NCI-H2196 (cell line): ENCODE measurements around the gene MAN2B2.
A peak's percentile ranks its signal among the peaks of the same experiment; 100 is the strongest.

Experiments used
- DNase-seq: peaks from one replicate; lab custom pipeline; 2025; ENCODE audit not compliant: unreplicated experiment; lab: John Stamatoyannopoulos, UW

The MAN2B2 gene

DNA sequence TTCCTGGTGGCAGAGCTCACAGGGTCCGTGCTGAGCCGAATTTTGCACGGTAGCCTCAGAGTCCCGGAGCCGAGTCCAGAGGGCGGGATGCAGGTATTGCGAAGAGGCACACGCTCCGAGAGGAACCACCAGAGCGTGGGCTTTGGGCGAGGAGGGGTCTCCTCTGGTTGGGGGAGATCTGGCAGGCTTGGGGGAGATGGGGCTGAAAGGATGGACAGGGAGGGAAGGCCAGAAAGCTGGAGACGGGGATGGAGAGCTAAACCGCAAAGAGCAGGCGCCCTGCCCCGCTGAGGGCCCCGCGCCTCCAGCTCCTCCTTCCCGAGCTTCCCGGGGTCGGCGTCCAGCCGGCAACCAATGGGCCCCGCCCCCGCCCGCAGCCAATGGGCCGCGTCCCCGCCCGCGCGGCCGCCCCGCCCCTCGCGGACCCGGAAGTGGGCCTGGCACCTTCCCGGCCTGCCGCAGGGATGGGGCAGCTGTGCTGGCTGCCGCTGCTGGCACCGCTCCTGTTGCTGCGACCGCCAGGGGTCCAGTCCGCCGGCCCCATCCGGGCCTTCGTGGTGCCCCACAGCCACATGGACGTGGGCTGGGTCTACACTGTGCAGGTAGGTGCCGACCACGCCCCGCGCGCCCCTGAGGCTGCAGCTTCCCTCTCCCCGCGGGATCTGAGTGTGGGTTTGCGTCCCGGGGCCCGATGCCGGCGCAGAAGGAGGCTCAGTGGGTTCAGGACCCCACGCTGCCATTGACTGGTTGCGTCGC, at the start of gene MAN2B2:
TSS of gene MAN2B2 (plus strand) at position 443 of the 756 bp plus-strand sequence. CDS start at position 465, 22 bp downstream.
- DNase-seq: peak; percentile 87

GRCh38 chr4:6525474-6525873, 49.5 kb upstream of the MAN2B2 start:
- DNase-seq: no peak

GRCh38 chr4:6526156-6526555, 48.8 kb upstream of the MAN2B2 start:
- no peak for DNase-seq

GRCh38 chr4:6526671-6527091, 48.3 kb upstream of the MAN2B2 start:
- no peak for DNase-seq

GRCh38 chr4:6527259-6527658, 47.7 kb upstream of the MAN2B2 start:
- no peak for DNase-seq

DNA sequence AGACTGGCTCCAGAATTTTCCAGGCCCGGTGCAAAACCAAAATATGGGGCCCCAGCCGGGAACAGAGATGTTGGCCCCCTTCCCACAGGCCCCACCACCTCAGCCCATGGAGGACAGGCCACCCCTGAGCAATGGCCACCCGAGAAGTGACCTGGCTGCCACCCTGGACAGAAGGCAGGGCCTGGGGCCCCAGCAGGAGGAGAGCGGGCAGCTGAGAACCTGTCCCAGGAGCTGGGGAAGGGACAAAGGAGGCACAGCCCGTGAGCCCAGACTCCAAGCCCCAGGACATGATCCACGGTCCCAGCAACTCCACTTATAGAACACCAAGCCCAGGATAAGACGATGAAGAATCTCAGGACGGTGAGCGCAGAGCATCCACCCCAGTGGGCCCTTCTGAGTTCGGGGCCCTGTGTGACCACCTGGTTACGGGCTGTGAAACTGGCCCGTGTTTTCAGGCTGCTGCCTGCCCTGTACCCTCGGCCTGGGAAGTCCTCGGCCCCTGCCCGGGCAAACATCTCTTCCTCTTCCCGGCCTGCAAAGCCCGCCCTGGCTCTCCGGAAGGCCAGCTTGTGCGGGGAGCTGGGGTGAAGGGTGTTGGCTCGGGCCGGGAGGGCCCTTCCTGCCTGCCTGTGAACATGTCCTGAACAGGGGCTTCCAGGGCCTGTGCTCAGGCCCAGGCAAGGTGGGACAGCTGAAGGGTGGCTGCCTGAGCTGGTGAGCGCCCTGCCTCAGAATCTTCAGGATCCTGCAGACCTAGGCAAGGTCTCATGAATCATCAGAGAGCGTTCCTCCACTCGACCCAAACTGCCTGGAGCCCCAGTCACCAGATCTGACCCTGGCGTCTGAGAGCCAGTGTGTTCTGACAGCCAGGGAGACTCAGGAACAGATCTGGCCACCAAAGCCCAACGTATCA, 47.0 kb upstream of the MAN2B2 start:
- no peak for DNase-seq

DNA sequence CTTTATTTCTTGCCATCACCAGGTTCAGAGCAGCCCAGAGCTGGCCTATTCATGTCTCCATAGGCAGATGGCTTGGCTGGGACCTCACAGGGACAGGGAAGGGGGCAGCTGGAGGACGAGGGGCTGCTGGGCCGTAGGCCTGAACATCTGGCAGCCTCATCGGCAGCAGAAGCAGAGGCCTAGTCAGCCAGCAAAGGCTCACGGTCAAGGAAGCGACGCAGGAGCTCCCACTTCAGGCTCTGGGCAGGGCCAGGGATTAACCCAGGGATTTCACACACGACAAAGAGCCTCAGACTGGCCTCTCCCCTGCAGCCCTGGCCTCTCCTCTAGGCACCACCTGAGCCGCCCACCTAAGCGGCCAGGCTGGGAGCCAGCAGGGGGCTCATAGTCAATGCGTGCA, 46.0 kb upstream of the MAN2B2 start:
- no peak for DNase-seq

DNA sequence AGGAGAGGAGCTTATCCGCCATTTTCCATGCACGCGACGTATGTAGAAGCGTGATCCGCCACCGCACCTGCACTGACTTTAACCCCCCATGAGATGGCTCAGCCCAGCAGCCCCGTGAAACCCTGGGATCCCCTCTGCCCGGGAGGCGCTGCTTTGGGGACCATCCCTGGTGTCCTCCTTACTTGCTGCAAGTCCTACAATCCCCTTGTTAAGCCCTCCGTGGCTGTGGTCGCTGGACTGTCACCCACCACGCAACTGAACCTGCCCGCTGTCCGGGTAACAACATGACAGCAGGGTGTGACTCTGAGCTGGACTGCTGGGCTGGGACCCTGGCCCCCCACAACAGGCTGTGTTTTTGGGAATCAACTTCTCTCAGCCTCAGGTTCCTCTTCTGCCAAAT, 44.7 kb upstream of the MAN2B2 start:
- no peak for DNase-seq

GRCh38 chr4:6530964-6531363, 44.0 kb upstream of the MAN2B2 start:
- no peak for DNase-seq

- DNase-seq: no peak
Measured at GRCh38 chr4:6532102-6532501, 42.9 kb upstream of the MAN2B2 start.

DNA sequence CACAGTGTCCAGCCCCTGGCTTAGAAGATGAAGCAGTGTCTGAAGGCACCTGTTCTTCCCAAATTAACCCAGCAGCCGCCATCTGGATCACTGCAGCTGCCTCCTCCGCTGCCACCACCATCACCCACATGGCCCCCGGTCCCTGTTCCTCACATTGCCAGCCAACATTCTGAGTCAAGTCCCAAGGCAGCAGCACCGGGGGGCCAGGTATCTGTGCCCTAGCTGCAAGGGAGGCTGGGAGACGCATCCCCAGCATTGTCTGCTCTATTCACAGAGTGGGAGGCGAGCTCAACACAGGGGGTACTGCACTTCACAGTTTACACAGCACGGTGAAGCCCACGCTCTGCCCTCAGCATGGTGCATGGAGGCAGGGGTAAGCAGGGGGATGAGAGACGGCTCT, 42.3 kb upstream of the MAN2B2 start:
- DNase-seq: no peak

- no peak for DNase-seq
Measured at GRCh38 chr4:6534050-6534449, 40.9 kb upstream of the MAN2B2 start.

DNA sequence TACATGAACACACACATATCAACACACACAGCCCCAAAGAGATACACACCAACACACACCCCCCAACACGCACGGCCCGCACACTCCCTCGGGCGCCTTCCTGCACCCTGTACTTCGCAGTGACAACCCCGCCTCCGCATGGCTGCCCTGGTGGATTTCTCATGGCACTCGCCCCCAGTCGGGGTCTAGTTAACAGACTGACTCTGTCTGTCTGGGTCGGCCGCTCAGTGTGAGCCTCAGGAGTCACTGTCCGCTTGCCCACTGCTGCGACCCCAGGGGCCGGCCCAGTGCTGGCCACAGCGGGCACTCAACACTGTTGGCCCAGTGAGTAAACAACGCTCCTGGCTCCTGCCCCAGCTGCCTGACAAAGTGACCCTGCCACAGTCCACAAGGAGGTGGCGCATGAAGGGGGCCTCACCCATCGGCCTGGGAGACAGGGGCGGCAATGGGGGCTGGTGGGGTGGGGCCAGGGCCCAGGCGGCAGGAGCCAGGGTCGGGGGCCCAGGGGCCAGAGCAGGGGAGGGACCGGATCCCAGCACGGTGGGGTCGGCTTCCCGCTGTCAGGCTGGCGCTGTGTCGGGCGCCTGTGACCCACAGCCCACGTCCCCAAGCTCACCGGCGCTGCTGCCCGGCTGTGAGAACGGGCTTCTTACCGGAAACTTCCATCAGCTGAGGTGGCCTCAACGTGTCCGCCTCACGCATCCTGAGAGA, 40.2 kb upstream of the MAN2B2 start:
- DNase-seq: no peak

GRCh38 chr4:6535329-6535692, 39.7 kb upstream of the MAN2B2 start:
- no peak for DNase-seq

DNA sequence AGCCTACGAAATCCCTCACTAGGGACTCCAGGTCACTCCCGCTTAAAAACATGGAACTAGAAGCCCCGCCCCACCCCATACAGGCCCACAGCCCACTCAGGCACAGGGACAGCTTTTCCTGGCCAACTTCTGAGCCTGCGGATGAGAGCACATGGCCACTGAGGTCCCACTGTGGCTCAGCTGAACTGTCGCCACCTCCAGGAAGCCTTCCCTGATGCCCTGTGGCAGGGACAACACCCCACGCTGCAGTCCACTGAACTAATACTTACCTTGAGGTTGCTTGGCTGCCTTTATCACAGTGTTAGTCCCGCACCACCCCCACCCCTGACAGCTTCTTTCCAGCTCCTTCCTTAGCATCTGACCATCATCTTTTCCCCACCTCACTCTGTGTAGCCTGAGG, 39.3 kb upstream of the MAN2B2 start:
- DNase-seq: no peak

DNA sequence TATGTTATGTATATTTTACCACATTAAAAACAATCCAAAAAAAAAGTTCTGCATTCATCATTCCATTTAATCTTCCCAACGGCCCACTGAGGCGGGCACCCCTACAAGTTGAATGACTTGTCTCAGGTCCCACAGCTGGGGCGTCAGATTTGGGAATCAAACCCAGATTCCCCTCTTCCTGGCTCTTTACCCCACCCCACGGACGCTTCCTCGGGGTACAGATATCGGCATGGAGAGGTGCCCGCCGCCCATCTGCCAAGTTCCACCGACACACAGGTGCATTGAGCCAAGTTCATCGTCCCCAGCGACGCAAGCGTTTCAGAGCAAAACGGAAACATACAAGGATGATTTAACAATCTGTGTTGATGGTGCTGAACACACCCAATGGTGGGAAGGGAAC, 36.9 kb upstream of the MAN2B2 start:
- no peak for DNase-seq

GRCh38 chr4:6538575-6538974, 36.4 kb upstream of the MAN2B2 start:
- no peak for DNase-seq

DNA sequence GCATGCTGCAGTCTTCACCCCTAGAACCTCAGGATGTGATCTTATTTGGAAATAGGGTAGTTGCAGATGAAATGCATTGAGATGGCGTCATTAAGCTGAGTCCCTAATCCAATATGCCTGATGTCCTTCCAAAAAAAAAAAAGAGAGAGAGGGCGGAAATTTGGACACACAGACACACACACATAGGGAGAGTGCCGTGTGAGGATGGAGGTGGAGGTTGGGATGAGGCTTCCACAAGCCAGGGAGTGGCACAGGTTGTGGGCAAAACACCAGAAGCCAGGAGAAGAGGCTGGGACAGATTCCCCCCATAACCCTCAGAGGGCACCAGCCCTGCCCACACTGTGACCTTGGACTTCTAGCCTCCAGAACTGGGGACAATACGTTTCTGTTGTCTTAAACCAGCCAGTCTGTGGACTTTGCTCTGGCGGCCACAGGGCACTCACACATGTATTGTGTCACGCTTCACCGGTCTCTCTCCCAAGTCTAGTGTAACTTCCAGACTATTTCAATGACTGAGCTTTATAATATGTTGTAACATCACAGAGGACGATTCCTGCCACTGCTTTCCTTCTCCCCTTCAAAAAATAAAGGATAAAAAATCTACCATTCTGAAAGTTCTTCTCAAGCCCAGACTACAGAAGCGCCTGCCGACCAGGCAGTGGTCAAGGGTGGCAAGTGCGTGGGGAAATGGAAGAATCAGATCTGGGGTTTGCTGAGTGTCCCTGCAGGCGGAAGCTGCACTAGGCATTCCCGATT, 35.8 kb upstream of the MAN2B2 start:
- DNase-seq: no peak

GRCh38 chr4:6540879-6541278, 34.1 kb upstream of the MAN2B2 start:
- no peak for DNase-seq

GRCh38 chr4:6541789-6542188, 33.2 kb upstream of the MAN2B2 start:
- DNase-seq: no peak

- DNase-seq: no peak
Measured at GRCh38 chr4:6542951-6543350, 32.0 kb upstream of the MAN2B2 start.
